Stimulated activated naive CD8-positive, alpha-beta T cell treated with anti-CD3 and anti-CD28 coated beads, Interleukin-15, Interleukin-2, amounts not matched to agents 100 U/mL and 50 U/mL, for 24 hours (primary cell): Measurements from ENCODE around the gene NNMT.

Source experiments
- ATAC-seq: fragments of 150-1000 bp; cut with Tn5 transposase; one replicate; pipeline ENCODE4 v1.10.0; 2021
- DNase-seq: peaks from one replicate; pipeline ENCODE4 v3.0.0; 2021

NNMT gene

GRCh38 chr11:114263513-114264170, 32.6 kb upstream of the NNMT start:
- DNase-seq (no peak), ATAC-seq (no peak)

GRCh38 chr11:114264381-114264780, 31.8 kb upstream of the NNMT start:
- ATAC-seq = no peak
- DNase-seq = no peak

- ATAC-seq = no peak
Observed at GRCh38 chr11:114265122-114265878, 30.9 kb upstream of the NNMT start.

GRCh38 chr11:114269498-114269897, 26.7 kb upstream of the NNMT start:
- DNase-seq (no peak), ATAC-seq (no peak)

More at GRCh38 chr11:114265122-114265878, 30.9 kb upstream of the NNMT start:
- no peak for DNase-seq

GRCh38 chr11:114270531-114271270, 25.5 kb upstream of the NNMT start:
- ATAC-seq (no peak), DNase-seq (no peak)

GRCh38 chr11:114271316-114271715, 24.9 kb upstream of the NNMT start:
- no peak for ATAC-seq
- DNase-seq = no peak

- DNase-seq = no peak
- no peak for ATAC-seq
Observed at GRCh38 chr11:114272311-114272710, 23.9 kb upstream of the NNMT start.

- ATAC-seq = no peak
- DNase-seq = no peak
Observed at GRCh38 chr11:114273071-114273470, 23.1 kb upstream of the NNMT start.

GRCh38 chr11:114273890-114274635, 22.1 kb upstream of the NNMT start:
- ATAC-seq (no peak), DNase-seq (no peak)

- no peak for DNase-seq
- ATAC-seq = no peak
Observed at GRCh38 chr11:114274637-114275036, 21.6 kb upstream of the NNMT start.

- no peak for ATAC-seq
- DNase-seq = no peak
Observed at GRCh38 chr11:114275280-114275679, 20.9 kb upstream of the NNMT start.

- DNase-seq (no peak), ATAC-seq (no peak)
Observed at GRCh38 chr11:114276077-114276476, 20.1 kb upstream of the NNMT start.

GRCh38 chr11:114277637-114278341, 18.4 kb upstream of the NNMT start:
- ATAC-seq (no peak), DNase-seq (no peak)

GRCh38 chr11:114278342-114279065, 17.7 kb upstream of the NNMT start:
- no peak for ATAC-seq

GRCh38 chr11:114279792-114280546, 16.2 kb upstream of the NNMT start:
- ATAC-seq = no peak

More at GRCh38 chr11:114278342-114279065, 17.7 kb upstream of the NNMT start:
- DNase-seq = no peak

GRCh38 chr11:114280696-114281095, 15.5 kb upstream of the NNMT start:
- no peak for ATAC-seq
- DNase-seq = peak; percentile 17

More at GRCh38 chr11:114279792-114280546, 16.2 kb upstream of the NNMT start:
- DNase-seq = no peak

GRCh38 chr11:114281388-114281956, 14.7 kb upstream of the NNMT start:
- DNase-seq (no peak), ATAC-seq (no peak)

GRCh38 chr11:114282488-114282887, 13.7 kb upstream of the NNMT start:
- ATAC-seq = no peak

GRCh38 chr11:114283422-114283821, 12.8 kb upstream of the NNMT start:
- no peak for ATAC-seq
- DNase-seq = no peak

More at GRCh38 chr11:114282488-114282887, 13.7 kb upstream of the NNMT start:
- no peak for DNase-seq

GRCh38 chr11:114284021-114284420, 12.2 kb upstream of the NNMT start:
- no peak for DNase-seq
- ATAC-seq = no peak
